GM21717 (cell line): ENCODE data around the gene OR4C15.

Experiments
- ATAC-seq: cut with Tn5 transposase; IDR thresholded peaks from one replicate; pipeline ENCODE4 v1.9.1; 2021; ENCODE audit warnings: mild to moderate bottlenecking, moderate library complexity; ENCODE audit not compliant: unreplicated experiment

OR4C15 gene

DNA sequence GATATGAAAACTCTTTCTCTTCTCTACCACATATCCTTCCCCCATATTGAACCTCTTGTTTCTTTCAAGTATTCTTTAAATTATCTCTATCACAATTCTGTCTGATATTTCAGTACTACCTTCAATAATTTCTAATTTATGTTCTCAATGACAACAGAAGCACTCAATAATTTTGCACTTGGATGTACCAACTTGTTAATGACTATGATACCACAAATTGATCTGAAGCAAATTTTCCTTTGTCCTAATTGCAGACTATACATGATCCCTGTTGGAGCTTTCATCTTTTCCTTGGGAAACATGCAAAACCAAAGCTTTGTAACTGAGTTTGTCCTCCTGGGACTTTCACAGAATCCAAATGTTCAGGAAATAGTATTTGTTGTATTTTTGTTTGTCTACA is at the start of gene OR4C15:
Gene OR4C15, plus strand, starts transcription at position 301 of the 400 bp plus-strand sequence. Its CDS starts 0 bp downstream, at position 301.
- ATAC-seq = no peak

- ATAC-seq = no peak
Measured at GRCh38 chr11:55571828-55572227, 17.6 kb downstream of the OR4C15 start, which contains the start of gene OR4C16. TSS of gene OR4C16 (plus strand) at chr11:55572128. CDS start at chr11:55572128, 0 bp downstream.

GRCh38 chr11:55572548-55572947 is 18.3 kb downstream of the OR4C15 start:
- ATAC-seq = no peak
